MCF 10A (cell line): ENCODE results near the gene DAPK2. TPM values are rescaled to one million over a fixed set of nuclear protein-coding genes. Genes with fewer than 3 reads are reported as not detected.
A peak's percentile ranks its signal among the peaks of the same experiment; 100 is the strongest.

Experiments used
- BruUV-seq: library from RNA; stranded (reverse); fragments of 400-500 nt; replicated peaks from 2 replicates; lab custom pipeline; 2021; lab: Mats Ljungman, UMichigan
- CTCF ChIA-PET: fragments of 300-600 bp; sonication (Branson Sonifier 250); formaldehyde crosslinking; extraction: SDS; loops from one replicate; lab custom pipeline; 2021; ENCODE audit warnings: antibody characterized with exemption, inconsistent platforms; lab: Yijun Ruan, JAX
- POLR2A ChIA-PET: fragments of 300-600, 350-650 bp; sonication (Branson Sonifier 250); formaldehyde crosslinking; extraction: SDS; loops from one replicate; lab custom pipeline; 2020; ENCODE audit warnings: antibody characterized with exemption, inconsistent platforms; lab: Yijun Ruan, JAX
- DNase-seq: peaks from one replicate; pipeline ENCODE4 v3.0.0-alpha.2; 2018; ENCODE audit not compliant: unreplicated experiment
- H3K27ac Mint-ChIP-seq: one replicate; pipeline ENCODE4 v1.8.0; 2022; ENCODE audit warnings: mild to moderate bottlenecking, low read depth, mixed read lengths; ENCODE audit not compliant: unreplicated experiment
- H3K27me3 Mint-ChIP-seq: one replicate; pipeline ENCODE4 v1.8.0; 2022; ENCODE audit warnings: mixed read lengths; ENCODE audit not compliant: insufficient read depth, unreplicated experiment
- H3K36me3 Mint-ChIP-seq: one replicate; pipeline ENCODE4 v1.8.0; 2022; ENCODE audit warnings: mild to moderate bottlenecking, moderate library complexity, mixed read lengths; ENCODE audit not compliant: insufficient read depth, unreplicated experiment
- H3K4me1 Mint-ChIP-seq: one replicate; pipeline ENCODE4 v1.8.0; 2022; ENCODE audit warnings: mixed read lengths; ENCODE audit not compliant: insufficient read depth, unreplicated experiment
- H3K4me3 Mint-ChIP-seq: one replicate; pipeline ENCODE4 v1.8.0; 2022; ENCODE audit warnings: mild to moderate bottlenecking, moderate library complexity, mixed read lengths; ENCODE audit not compliant: unreplicated experiment
- H3K9me3 Mint-ChIP-seq: one replicate; pipeline ENCODE4 v1.8.0; 2022; ENCODE audit warnings: mixed read lengths; ENCODE audit not compliant: unreplicated experiment
- CTCF ChIP-seq: fragments of 200-600 bp; IDR thresholded peaks from one replicate; pipeline ENCODE4 v1.8.0; 2022; ENCODE audit warnings: antibody characterized with exemption, mild to moderate bottlenecking; ENCODE audit not compliant: unreplicated experiment
- intact Hi-C: fragments of 100-400 bp; cut with micrococcal nuclease; formaldehyde crosslinking; loops from 2 replicates; pipeline ENCODE4 v1.14.1; 2022
- total RNA-seq: library from RNA; stranded (reverse); gene quantifications from 2 replicates; pipeline ENCODE4 v1.2.3, GENCODE V29; 2022

Gene DAPK2
- total RNA-seq, 1 experiment from 2014 or later, result 4.6 TPM

DNA sequence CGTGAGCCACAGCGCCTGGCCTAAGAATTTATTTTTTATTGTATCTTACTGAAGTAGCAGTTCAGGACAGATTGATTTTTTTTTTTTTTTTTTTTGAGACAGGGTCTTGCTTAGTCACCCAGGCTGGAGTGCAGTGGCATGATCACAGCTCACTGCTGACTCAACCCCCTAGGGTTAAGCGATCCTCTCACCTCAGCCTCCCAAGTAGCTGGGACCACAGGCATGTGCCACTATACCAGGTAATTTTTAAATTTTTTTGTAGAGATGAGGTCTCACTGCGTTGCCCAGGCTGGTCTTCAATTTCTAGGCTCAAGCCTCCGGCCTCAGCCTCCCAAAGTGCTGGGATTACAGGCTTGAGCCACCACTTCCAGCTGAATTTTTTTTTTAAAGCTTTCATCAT, 112.8 kb downstream of the DAPK2 start:
- ChIA-PET POLR2A (interaction anchor here (1.5 to 1.7 kb wide), 2 partner anchors 12 to 76 kb away, joined by 3 to 9 read pairs; no protein-coding TSS in a partner anchor), CTCF (interaction anchor here (0.7 to 2.1 kb wide), 4 partner anchors 12 to 112 kb away, joined by 4 to 10 read pairs (median 4); no protein-coding TSS in a partner anchor)
- H3K36me3 Mint-ChIP-seq, result no peaks in the 10 kb centered on the region
- H3K4me1 Mint-ChIP-seq, result no peaks in the 10 kb centered on the region
- H3K9me3 Mint-ChIP-seq, result no peaks in the 10 kb centered on the region
- no peak overlapping the region for H3K27ac Mint-ChIP-seq
- BruUV-seq, result no TSS peak
- peak; percentile 60 for DNase-seq
- no peak for TF ChIP-seq CTCF
- no peaks in the 10 kb centered on the region for H3K27me3 Mint-ChIP-seq
- H3K4me3 Mint-ChIP-seq, result no peak overlapping the region
- intact Hi-C loops, result no loop called here

DNA sequence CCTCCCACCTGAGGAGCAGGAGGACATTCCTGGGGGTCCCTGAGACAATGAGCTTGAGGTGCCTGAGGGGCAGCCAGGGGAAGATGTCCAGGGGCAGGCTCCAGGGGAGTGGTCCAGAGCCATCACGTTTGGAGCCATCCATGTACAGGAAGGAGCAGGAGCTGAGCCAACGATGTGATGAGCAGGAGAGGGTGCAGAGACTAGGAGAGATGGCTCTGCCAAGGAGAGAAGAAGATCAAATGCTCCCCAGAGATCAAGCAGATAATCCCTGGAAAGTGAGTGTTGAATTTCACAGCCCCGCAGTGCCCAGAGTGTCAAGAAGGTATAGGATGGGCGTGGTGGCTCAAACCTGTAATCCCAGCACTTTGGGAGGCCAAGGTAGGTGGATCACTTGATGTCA, 114.7 kb downstream of the DAPK2 start:
- Mint-ChIP-seq H3K9me3 (no peaks in the 10 kb centered on the region), H3K27ac (no peak overlapping the region), H3K36me3 (no peaks in the 10 kb centered on the region), H3K4me3 (no peak overlapping the region), H3K4me1 (no peaks in the 10 kb centered on the region), H3K27me3 (no peaks in the 10 kb centered on the region)
- ChIA-PET POLR2A (no interaction called here), CTCF (interaction anchor here (1.0 kb wide), 1 partner anchor 136 kb away, joined by 3 read pairs; no protein-coding TSS in a partner anchor)
- intact Hi-C loops, result no loop called here
- DNase-seq, result no peak
- TF ChIP-seq CTCF, result no peak
- no TSS peak for BruUV-seq

GRCh38 chr15:63930034-63930433, 116.3 kb downstream of the DAPK2 start:
- BruUV-seq, result no TSS peak
- ChIA-PET CTCF (interaction anchor here (1.0 kb wide), 1 partner anchor 16 kb away, joined by 4 read pairs; no protein-coding TSS in a partner anchor), POLR2A (no interaction called here)
- Mint-ChIP-seq H3K27ac (no peak overlapping the region), H3K9me3 (no peaks in the 10 kb centered on the region), H3K4me3 (no peak overlapping the region), H3K4me1 (no peaks in the 10 kb centered on the region), H3K27me3 (no peaks in the 10 kb centered on the region), H3K36me3 (no peaks in the 10 kb centered on the region)
- DNase-seq, result no peak
- intact Hi-C loops, result no loop called here
- TF ChIP-seq CTCF, result no peak

- no peak for DNase-seq
- Mint-ChIP-seq H3K36me3 (no peaks in the 10 kb centered on the region), H3K4me3 (no peak overlapping the region), H3K27me3 (no peaks in the 10 kb centered on the region), H3K9me3 (no peaks in the 10 kb centered on the region), H3K27ac (no peak overlapping the region), H3K4me1 (no peaks in the 10 kb centered on the region)
- POLR2A ChIA-PET, result no interaction called here
- TF ChIP-seq CTCF, result no peak
- CTCF ChIA-PET, result interaction anchor here (0.9 to 1.2 kb wide), 3 partner anchors 17 to 175 kb away, joined by 3 to 8 read pairs (median 3); no protein-coding TSS in a partner anchor
- intact Hi-C loops, result no loop called here
- no TSS peak for BruUV-seq
These were observed 118.0 kb downstream of the DAPK2 start for GRCh38 chr15:63928185-63928842.
